HepG2 (cell line): ENCODE data around the gene PPM1K.

ENCODE experiments used
- CTCF ChIP-seq: sonication (generic); formaldehyde crosslinking; IDR thresholded peaks from 2 replicates; pipeline ENCODE4 v1.5.0; 2020; ENCODE audit warnings: mild to moderate bottlenecking, missing genetic modification reagents, moderate library complexity
- FOXK2 ChIP-seq: fragments of 450-650 bp; IDR thresholded peaks from 2 replicates; pipeline ENCODE4 v1.6.1; 2016
- SP2 ChIP-seq: sonication (generic); formaldehyde crosslinking; IDR thresholded peaks from 2 replicates; pipeline ENCODE4 v1.5.1; 2020; ENCODE audit warnings: mild to moderate bottlenecking, missing genetic modification reagents
- ZNF772 ChIP-seq: sonication (generic); formaldehyde crosslinking; IDR thresholded peaks from 2 replicates; pipeline ENCODE4 v1.5.0; 2020; ENCODE audit warnings: mild to moderate bottlenecking, missing genetic modification reagents

- TF ChIP-seq CTCF (CRISPR knock-in tag) (no peak), FOXK2 (no peak), SP2 (CRISPR knock-in tag) (no peak), ZNF772 (CRISPR knock-in tag) (no peak)
These were observed 4.0 kb downstream of the PPM1K start for GRCh38 chr4:88280228-88280795.
